Amniotic stem cell (primary cell): ENCODE data around the gene MAGI1.

Source experiments
- DNase-seq: peaks from one replicate; lab custom pipeline; 2025; lab: John Stamatoyannopoulos, UW

The MAGI1 gene

GRCh38 chr3:65944252-65944651 is 94.5 kb downstream of the MAGI1 start:
- DNase-seq = no peak

DNA sequence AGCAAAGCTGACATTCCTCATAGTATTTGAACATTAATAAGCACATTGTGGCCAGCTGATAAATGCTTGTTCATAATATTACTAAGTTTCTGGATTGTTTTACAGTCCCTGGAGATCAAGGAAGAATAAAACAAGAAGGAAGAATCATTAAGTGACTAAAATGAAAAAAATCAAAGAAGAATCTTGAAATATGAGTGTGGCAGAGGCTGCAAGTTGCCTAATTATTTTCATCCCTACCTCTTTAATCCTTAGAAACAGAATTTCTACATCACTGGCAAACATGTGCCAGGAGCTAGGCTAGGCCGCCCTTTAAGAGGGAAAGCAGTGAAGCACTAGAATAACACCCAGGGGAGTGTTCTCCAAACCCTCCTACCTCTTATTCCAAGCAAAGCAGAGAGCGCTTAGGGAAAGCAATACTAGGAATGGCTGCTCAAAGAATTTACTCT is 98.9 kb downstream of the MAGI1 start:
- DNase-seq = no peak

- no peak for DNase-seq
Measured at GRCh38 chr3:65939184-65939583, 99.5 kb downstream of the MAGI1 start.

DNA sequence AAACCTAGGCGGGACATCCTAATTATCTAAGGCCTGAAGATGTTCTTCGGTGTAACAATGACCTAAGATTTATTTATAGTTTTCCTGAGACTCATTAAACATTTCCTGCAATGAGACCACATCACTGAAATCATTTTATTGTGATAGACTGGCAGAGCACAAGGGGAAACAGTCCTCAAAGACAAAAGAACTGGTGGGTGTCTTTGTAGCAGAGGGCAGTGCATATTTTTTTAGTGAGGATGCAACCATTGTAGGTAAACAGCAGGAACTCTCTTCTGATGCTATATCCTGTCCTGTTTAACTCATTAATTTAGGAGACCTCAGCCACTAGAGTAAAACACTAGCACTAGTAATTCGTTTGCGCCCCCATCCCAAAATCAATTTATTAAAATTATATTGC is 100.0 kb downstream of the MAGI1 start:
- DNase-seq = no peak

DNA sequence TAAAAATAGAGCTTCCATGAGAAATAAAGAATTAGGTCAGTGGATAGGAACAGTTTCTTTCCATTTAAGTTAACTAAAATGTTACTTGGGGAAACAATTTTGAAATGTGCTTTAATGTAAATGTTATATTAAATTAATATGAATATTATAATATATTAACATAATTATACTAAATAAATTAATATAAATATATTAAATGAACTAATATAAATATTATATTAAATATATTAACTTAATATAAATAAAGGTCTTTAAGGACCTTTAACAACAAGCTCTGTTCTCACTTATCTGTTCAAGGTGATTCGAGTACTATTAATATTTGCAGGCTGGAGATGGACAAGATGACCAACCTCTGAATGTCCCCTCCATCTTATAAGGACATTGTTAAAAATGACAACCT is 100.6 kb downstream of the MAGI1 start:
- DNase-seq = no peak

- DNase-seq = no peak
Measured at GRCh38 chr3:65936908-65937638, 101.6 kb downstream of the MAGI1 start.

GRCh38 chr3:65935724-65936123 is 103.0 kb downstream of the MAGI1 start:
- no peak for DNase-seq

GRCh38 chr3:65930648-65931047 is 108.1 kb downstream of the MAGI1 start:
- no peak for DNase-seq

DNA sequence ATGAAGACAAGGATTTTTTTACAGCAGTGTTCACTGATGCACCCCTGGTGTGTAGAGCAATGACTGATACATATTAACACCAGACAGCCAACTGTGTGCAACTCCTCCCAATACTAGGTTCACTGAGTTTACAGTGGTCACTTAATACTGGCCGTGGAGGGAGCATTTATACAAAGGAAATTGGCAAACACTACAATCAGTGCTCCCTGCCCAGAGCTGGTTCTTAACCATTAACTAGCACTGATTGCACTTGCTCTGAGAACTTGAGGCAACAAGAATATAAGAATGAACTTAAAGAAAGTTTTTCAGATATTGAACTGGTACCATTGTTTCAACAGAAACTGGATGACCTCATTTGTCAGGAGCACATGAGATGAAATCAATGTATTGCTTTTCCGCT is 110.6 kb downstream of the MAGI1 start:
- no peak for DNase-seq

DNA sequence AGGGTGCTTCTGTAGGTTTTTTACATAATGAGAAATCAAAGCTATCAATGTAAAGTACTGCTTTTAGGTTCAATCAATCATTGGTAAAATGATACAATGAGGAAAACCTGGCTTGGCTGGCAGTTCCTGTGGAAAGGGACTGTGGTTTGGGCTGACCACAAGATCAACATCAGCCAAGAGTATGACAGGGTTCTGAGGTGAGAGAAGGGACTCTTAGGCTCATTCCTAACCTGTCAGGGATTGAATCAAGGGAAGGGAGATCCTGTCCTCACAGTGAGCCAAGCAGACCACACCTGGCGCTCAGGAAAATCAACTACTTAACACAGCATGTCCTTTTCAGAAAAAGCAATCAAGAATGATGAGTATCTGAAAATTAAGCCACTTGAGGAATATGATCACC is 111.1 kb downstream of the MAGI1 start:
- no peak for DNase-seq

DNA sequence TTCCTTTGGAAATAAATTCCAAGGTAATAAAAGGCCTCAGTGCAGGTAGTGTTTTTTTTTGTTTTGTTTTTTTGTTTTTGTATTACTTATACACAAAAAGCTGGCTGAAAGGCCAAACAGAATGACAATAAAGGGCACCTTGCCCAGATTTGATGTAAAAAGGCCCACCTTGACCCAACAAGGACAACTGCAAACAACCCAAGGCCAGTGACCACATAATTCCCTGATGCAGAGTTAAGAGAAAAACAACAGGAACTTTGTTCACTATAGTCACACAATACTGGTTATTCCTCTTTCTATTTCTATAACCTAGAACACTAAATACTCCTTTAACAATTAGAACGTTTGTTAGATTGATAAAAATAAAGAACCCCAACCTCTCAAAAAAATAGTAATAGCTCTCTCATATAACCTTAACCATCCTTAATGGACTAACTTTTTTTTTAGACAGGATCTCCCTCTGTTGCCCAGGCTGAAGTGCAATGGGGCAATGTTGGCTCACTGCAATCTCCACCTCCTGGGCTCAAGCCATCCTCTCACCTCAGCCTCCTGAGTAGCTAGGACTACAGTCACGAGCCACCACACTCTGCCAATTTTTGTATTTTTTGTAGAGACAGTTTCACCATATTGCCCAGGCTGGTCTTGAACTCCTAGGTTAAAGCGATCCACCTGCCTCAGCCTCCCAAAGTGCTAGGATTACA is 113.3 kb downstream of the MAGI1 start:
- no peak for DNase-seq

DNA sequence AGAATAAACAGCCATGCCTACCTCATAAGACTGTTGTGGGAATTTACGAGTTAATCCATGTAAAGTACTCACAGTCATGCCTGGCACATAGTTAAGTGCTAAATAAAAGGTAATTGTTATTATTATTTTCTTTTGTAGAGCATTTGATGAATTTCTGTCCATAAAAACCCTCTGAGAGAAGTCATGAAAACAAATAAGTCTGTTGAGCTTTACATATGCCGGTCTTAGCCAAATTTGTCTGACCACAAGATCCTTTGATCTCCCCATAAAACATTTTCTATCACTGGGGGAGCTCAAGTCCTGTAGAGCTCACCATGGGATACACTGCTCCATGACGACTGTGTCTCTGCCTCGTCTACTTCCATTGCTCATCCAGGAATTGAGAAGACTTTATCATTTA is 114.0 kb downstream of the MAGI1 start:
- DNase-seq = no peak

DNA sequence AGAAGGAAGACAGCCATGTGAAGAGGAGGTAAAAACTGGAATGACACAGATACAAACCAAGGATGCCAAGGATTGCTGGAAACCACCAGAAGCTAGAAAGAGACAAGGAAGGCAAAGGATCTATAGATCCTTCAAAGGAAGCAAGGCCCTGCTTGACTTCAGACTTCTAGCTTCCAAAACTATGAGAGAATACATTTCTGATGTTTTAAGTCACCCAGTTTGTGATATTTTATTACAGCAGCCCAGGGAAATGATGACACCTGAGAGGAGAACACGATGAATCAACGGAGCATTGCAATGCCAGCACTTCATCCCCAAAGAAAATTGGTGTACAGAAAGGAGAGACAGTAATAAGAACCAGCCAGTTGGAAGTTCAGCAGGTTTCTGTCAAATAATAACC is 116.3 kb downstream of the MAGI1 start:
- DNase-seq = no peak

GRCh38 chr3:65919826-65920225 is 118.9 kb downstream of the MAGI1 start:
- DNase-seq = no peak

DNA sequence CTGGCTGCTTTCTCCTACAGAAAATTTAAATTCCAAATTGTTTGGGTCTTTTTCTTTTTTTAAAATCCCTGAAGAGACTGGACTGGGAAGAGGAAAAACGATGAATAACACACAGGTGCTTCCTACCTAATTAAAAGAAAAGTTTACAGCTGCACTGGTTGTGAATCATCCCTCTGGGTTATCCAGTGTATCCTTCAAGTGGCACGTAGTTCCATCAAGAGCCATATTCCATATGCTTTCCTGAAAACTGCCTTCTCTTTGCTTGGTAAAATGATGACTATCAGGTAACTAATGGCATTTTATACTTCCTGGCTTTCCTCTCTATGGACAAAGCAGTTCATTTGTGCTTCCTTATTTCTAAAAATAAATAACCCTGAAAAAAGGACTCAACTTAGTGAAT is 123.2 kb downstream of the MAGI1 start:
- no peak for DNase-seq

DNA sequence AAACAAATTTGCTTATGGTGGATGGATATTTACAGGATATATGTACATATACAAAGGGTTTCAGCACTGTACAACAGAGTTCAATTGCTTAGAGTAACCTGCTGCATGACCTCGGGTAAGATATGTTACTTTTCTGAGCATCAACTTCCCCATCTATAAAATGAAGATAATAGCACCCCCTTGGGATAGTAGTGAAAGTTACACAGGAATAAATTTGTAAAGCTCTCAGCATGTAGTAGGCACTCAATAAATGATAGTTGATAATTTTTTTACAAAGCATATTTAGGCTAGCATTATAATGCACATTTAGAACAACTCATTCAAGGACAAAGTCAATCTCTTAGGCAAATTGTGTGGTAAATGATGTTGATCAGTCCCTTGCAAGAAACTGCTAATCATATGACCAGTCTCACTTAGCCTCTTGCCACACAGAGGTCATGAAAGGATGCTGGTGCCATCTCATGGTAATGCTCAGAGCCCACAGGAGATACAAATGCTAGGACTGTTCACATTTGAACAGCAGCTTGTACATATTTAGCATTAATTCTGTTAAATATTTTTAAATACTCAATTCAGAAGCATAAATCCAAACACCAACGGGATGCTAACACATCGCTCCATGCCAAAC is 123.9 kb downstream of the MAGI1 start:
- DNase-seq = no peak

GRCh38 chr3:65914032-65914739 is 124.5 kb downstream of the MAGI1 start:
- DNase-seq = no peak

GRCh38 chr3:65912647-65913046 is 126.1 kb downstream of the MAGI1 start:
- DNase-seq = no peak

- no peak for DNase-seq
Measured at GRCh38 chr3:65908588-65908987, 130.1 kb downstream of the MAGI1 start.

DNA sequence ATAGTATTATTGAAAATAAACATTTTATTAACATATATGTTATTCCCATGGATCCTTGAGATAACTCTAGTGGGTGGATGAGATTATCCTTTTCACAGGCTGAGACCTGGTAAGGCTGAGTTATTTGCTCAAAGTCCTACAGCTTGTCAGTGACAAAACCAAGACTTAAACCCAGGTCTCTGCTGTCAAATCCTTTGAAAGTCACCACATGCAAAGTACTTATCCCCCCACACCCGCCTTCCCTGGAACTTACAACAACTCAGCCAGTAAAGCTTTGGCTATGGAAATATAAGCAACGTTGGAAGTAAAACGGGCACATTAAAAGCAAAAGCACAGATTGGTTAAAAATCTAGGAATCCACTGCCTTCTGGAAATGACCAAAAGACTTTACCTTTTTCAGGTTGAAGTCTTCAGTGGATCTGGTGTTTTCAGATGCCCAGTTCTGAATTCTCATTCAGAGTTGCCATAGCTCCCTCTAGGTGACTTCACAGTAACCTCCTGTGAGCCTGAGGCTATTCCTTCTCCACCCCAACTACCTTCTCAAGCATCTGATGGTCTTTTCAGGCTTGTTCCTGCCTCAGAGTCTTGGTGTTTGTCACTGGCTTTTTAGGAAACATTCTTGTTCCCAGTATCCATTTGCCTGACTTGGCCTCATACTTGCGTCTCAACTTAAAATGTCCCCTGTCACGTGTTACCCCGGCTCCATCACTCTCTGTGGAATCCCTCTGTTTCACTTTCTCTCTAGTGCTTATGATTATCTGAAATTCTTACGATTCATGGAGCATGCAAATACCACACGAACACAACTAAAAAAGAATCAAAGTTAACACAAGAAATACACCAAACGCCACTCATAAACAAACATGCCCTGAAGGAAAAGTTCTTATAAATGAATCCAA is 131.2 kb downstream of the MAGI1 start:
- no peak for DNase-seq

DNA sequence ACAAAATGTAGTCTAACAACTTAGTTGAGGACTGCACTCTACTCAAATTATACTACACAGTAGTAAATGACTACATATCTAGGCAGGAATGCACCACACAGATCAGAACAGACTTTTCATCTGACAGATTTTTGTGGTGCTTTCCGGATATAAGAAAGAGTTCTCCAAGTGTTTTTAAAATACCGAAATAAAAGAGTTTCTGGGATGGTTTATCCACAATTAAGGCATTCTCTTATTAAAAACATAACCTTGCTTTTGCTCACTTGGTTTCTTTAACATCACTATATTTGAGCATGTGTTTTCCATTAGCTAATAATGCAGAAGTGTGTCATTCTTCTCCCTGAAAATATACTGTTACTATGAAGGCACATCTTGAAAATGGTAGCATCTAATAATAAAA is 132.9 kb downstream of the MAGI1 start:
- no peak for DNase-seq

DNA sequence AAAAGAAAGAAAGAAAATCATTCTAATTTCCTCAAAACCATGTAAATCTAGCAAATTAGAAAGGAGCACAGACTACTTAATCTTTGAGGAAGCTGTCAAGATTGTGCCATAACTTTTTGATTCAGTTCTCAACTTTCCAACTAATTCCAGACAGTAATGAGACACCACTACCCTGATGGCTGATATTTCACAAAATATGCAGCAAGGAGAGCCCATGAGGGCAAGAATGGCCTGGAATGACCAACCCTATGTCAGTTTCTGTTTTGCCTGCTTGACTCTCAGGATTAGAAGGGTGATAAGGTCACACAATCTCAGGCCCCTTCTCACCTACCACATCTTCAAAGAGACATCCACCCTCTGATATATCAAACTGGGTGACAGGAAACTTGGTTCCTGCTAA is 134.7 kb downstream of the MAGI1 start:
- no peak for DNase-seq
